ENCODE results near the gene CEP192.

DNA sequence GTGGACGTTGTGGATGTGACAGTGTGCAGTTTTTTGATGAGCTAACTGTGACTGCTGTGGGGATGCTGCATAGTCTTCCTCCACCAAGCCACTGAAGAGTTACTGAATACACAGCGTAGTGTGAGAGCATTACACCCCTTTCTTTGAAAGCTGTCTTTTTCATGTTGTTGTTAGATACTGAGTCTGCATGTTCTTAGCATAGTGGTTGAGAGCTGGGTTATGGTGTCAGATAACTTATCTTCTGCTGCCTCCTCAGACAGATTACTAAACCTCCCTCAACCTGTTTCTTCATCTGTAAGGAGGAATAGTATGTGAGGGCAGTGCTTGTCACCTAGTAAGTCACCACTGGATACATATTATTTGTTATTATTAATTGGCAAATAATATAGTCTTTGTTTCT lies 63.2 kb downstream of the CEP192 start:
- TF ChIP-seq, protein P1, sequence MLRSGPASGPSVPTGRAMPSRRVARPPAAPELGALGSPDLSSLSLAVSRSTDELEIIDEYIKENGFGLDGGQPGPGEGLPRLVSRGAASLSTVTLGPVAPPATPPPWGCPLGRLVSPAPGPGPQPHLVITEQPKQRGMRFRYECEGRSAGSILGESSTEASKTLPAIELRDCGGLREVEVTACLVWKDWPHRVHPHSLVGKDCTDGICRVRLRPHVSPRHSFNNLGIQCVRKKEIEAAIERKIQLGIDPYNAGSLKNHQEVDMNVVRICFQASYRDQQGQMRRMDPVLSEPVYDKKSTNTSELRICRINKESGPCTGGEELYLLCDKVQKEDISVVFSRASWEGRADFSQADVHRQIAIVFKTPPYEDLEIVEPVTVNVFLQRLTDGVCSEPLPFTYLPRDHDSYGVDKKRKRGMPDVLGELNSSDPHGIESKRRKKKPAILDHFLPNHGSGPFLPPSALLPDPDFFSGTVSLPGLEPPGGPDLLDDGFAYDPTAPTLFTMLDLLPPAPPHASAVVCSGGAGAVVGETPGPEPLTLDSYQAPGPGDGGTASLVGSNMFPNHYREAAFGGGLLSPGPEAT (IDR thresholded peaks at IDR 0.05; ENCODE audit: low read depth), result no peak
- TF ChIP-seq HCFC1 (IDR thresholded peaks at IDR 0.05; ENCODE audit: low read length), result no peak
- TF ChIP-seq, protein P2, sequence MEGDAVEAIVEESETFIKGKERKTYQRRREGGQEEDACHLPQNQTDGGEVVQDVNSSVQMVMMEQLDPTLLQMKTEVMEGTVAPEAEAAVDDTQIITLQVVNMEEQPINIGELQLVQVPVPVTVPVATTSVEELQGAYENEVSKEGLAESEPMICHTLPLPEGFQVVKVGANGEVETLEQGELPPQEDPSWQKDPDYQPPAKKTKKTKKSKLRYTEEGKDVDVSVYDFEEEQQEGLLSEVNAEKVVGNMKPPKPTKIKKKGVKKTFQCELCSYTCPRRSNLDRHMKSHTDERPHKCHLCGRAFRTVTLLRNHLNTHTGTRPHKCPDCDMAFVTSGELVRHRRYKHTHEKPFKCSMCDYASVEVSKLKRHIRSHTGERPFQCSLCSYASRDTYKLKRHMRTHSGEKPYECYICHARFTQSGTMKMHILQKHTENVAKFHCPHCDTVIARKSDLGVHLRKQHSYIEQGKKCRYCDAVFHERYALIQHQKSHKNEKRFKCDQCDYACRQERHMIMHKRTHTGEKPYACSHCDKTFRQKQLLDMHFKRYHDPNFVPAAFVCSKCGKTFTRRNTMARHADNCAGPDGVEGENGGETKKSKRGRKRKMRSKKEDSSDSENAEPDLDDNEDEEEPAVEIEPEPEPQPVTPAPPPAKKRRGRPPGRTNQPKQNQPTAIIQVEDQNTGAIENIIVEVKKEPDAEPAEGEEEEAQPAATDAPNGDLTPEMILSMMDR (IDR thresholded peaks at IDR 0.05 in 2 of 3, conservative IDR thresholded peaks at IDR 0.05 in 1 of 3; ENCODE audit: control insufficient read depth in 2 of 3, extremely low read depth in 1 of 3, insufficient read depth in 1 of 3, low read depth in 3 of 3, low read length in 3 of 3), result no peak
- TF ChIP-seq, protein P3, sequence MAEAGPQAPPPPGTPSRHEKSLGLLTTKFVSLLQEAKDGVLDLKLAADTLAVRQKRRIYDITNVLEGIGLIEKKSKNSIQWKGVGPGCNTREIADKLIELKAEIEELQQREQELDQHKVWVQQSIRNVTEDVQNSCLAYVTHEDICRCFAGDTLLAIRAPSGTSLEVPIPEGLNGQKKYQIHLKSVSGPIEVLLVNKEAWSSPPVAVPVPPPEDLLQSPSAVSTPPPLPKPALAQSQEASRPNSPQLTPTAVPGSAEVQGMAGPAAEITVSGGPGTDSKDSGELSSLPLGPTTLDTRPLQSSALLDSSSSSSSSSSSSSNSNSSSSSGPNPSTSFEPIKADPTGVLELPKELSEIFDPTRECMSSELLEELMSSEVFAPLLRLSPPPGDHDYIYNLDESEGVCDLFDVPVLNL (IDR thresholded peaks at IDR 0.05; ENCODE audit: low read depth, low read length), result no peak
- no peak for TF ChIP-seq EZH2 (IDR thresholded peaks at IDR 0.05; ENCODE audit: borderline replicate concordance, control insufficient read depth, low read depth, low read length)
- no peak for TF ChIP-seq GABPA (IDR thresholded peaks at IDR 0.05; ENCODE audit: low read depth)
